IMR-90 (cell line): ENCODE results near the gene NUP210L. TPM values are rescaled to one million over a fixed set of nuclear protein-coding genes. Genes with fewer than 3 reads are reported as not detected.

Experiments used
- ATAC-seq: fragments of 200-7000 bp; cut with Tn5 transposase; 2 replicates; pipeline ENCODE4 v1.9.1; 2020; ENCODE audit warnings: low read depth, mild to moderate bottlenecking, moderate library complexity
- BruUV-seq: library from RNA; stranded (reverse); fragments of 400-500 nt; replicated peaks from 2 replicates; lab custom pipeline; 2021; lab: Mats Ljungman, UMichigan
- CTCF ChIA-PET: fragments of 300-600 bp; formaldehyde crosslinking; extraction: SDS; loops from one replicate; lab custom pipeline; 2021; ENCODE audit warnings: antibody characterized with exemption; lab: Yijun Ruan, JAX
- POLR2A ChIA-PET: fragments of 300-600 bp; sonication (Branson Sonifier 250); formaldehyde crosslinking; loops from one replicate; lab custom pipeline; 2022; ENCODE audit warnings: antibody characterized with exemption; ENCODE audit not compliant: unreplicated experiment; lab: Charles Lee
- DNase-seq: peaks from one replicate; pipeline ENCODE4 v3.0.0; 2013
- H2AFZ ChIP-seq: replicated peaks from 2 replicates; pipeline ENCODE3; 2013; ENCODE audit warnings: low read length, mild to moderate bottlenecking; ENCODE audit not compliant: poor library complexity
- H2AK5ac ChIP-seq: 2 replicates; pipeline ENCODE4 v1.6.1; 2013; ENCODE audit warnings: low read depth, low read length, inconsistent platforms
- H2AK9ac ChIP-seq: replicated peaks from 2 replicates; pipeline ENCODE3; 2013; ENCODE audit warnings: mild to moderate bottlenecking, low read depth, low read length, moderate library complexity; ENCODE audit not compliant: poor library complexity
- H2BK120ac ChIP-seq: 2 replicates; pipeline ENCODE4 v1.6.1; 2013; ENCODE audit warnings: low read depth, low read length, inconsistent platforms
- H2BK15ac ChIP-seq: 3 replicates; pipeline ENCODE4 v1.6.1; 2013; ENCODE audit warnings: low read depth, low read length, inconsistent platforms
- H2BK20ac ChIP-seq: 2 replicates; pipeline ENCODE4 v1.6.1; 2013; ENCODE audit warnings: low read depth, mild to moderate bottlenecking, inconsistent platforms, low read length, moderate library complexity
- H2BK5ac ChIP-seq: 2 replicates; pipeline ENCODE4 v1.6.1; 2013; ENCODE audit warnings: mild to moderate bottlenecking, low read depth, low read length, inconsistent platforms; ENCODE audit not compliant: poor library complexity, severe bottlenecking
- H3K14ac ChIP-seq: replicated peaks from 2 replicates; pipeline ENCODE4 v1.6.1; 2013; ENCODE audit warnings: low read depth, low read length, inconsistent platforms
- H3K18ac ChIP-seq: 2 replicates; pipeline ENCODE4 v1.6.1; 2013; ENCODE audit warnings: low read depth, low read length, control low read depth
- H3K23ac ChIP-seq: 2 replicates; pipeline ENCODE4 v1.6.1; 2013; ENCODE audit warnings: low read depth, low read length, inconsistent platforms
- H3K27ac ChIP-seq: 2 replicates; pipeline ENCODE4 v1.5.1; 2013; ENCODE audit warnings: mild to moderate bottlenecking, control low read depth, low read length; ENCODE audit not compliant: insufficient read depth
- H3K27me3 ChIP-seq: 2 replicates; pipeline ENCODE4 v1.6.1; 2013; ENCODE audit warnings: low read length; ENCODE audit not compliant: control insufficient read depth, insufficient read depth
- H3K36me3 ChIP-seq: 2 replicates; pipeline ENCODE4 v1.6.1; 2013; ENCODE audit warnings: low read length, mixed read lengths; ENCODE audit not compliant: control insufficient read depth, insufficient read depth
- H3K4ac ChIP-seq: 2 replicates; pipeline ENCODE4 v1.6.1; 2013; ENCODE audit warnings: low read depth, low read length, inconsistent platforms
- H3K4me1 ChIP-seq: 2 replicates; pipeline ENCODE4 v1.6.1; 2013; ENCODE audit warnings: low read length, mixed read lengths; ENCODE audit not compliant: control insufficient read depth, insufficient read depth
- H3K4me2 ChIP-seq: 2 replicates; pipeline ENCODE4 v1.6.1; 2013; ENCODE audit warnings: low read depth, mild to moderate bottlenecking, control low read depth, low read length, moderate library complexity
- H3K4me3 ChIP-seq: 2 replicates; pipeline ENCODE4 v1.5.1; 2013; ENCODE audit warnings: low read depth, mild to moderate bottlenecking, control low read depth, low read length, moderate library complexity; ENCODE audit not compliant: insufficient read depth
- H3K56ac ChIP-seq: 2 replicates; pipeline ENCODE4 v1.6.1; 2013; ENCODE audit warnings: low read length, inconsistent platforms; ENCODE audit not compliant: insufficient read depth; ENCODE audit errors: extremely low read depth
- H3K79me1 ChIP-seq, 2 experiments: 2 replicates each; pipeline ENCODE4 v1.6.1; 2013; ENCODE audit warnings: low read length in 2 of 2, inconsistent platforms in 1 of 2, low read depth in 1 of 2
- H3K9ac ChIP-seq: 2 replicates; pipeline ENCODE4 v1.6.1; 2013; ENCODE audit warnings: low read depth, low read length, control low read depth
- H3K9me1 ChIP-seq: 2 replicates; pipeline ENCODE4 v1.6.1; 2013; ENCODE audit warnings: low read length, inconsistent platforms; ENCODE audit not compliant: insufficient read depth
- H3K9me3 ChIP-seq: 2 replicates; pipeline ENCODE4 v1.6.1; 2013; ENCODE audit warnings: low read length; ENCODE audit not compliant: control insufficient read depth, insufficient read depth
- H4K20me1 ChIP-seq: 2 replicates; pipeline ENCODE4 v1.6.1; 2013; ENCODE audit warnings: low read length, inconsistent platforms; ENCODE audit not compliant: insufficient read depth
- H4K5ac ChIP-seq: 2 replicates; pipeline ENCODE4 v1.6.1; 2013; ENCODE audit warnings: mild to moderate bottlenecking, low read depth, low read length, control low read depth
- H4K8ac ChIP-seq, 2 experiments: 2 replicates each; pipeline ENCODE4 v1.6.1; 2013; ENCODE audit warnings: low read depth in 2 of 2, low read length in 2 of 2, control low read depth in 1 of 2, inconsistent platforms in 1 of 2
- H4K91ac ChIP-seq: 2 replicates; pipeline ENCODE4 v1.6.1; 2013; ENCODE audit warnings: low read depth, low read length, inconsistent platforms; ENCODE audit not compliant: insufficient read depth
- BHLHE40 ChIP-seq: fragments of 150-350 bp; IDR thresholded peaks from 2 replicates; pipeline ENCODE4 v1.6.1; 2016; ENCODE audit warnings: mild to moderate bottlenecking, low read depth, low read length
- CEBPB ChIP-seq: IDR thresholded peaks from 2 replicates; pipeline ENCODE4 v1.6.1; 2012; ENCODE audit warnings: low read depth, low read length, improper control_type of control experiment
- CTCF ChIP-seq: conservative IDR thresholded peaks from 2 replicates; pipeline ENCODE4 v1.5.1; 2012; ENCODE audit warnings: mild to moderate bottlenecking, low read depth, low read length, improper control_type of control experiment
- ELK1 ChIP-seq: fragments of 150-350 bp; IDR thresholded peaks from 2 replicates; pipeline ENCODE4 v1.6.1; 2016; ENCODE audit warnings: low read depth, mild to moderate bottlenecking, low read length, moderate library complexity, borderline replicate concordance
- FOS ChIP-seq: fragments of 150-350 bp; IDR thresholded peaks from 2 replicates; pipeline ENCODE4 v1.6.1; 2016; ENCODE audit warnings: low read depth, low read length
- MAFK ChIP-seq: IDR thresholded peaks from 2 replicates; pipeline ENCODE4 v1.6.1; 2012; ENCODE audit warnings: low read depth, low read length, improper control_type of control experiment
- MAZ ChIP-seq: IDR thresholded peaks from 2 replicates; pipeline ENCODE4 v1.6.1; 2012; ENCODE audit warnings: low read depth, mild to moderate bottlenecking, low read length, improper control_type of control experiment, moderate library complexity, borderline replicate concordance
- MXI1 ChIP-seq: IDR thresholded peaks from 2 replicates; pipeline ENCODE4 v1.6.1; 2012; ENCODE audit warnings: low read depth, mild to moderate bottlenecking, low read length, moderate library complexity, borderline replicate concordance
- NFE2L2 ChIP-seq: fragments of 150-350 bp; IDR thresholded peaks from 2 replicates; pipeline ENCODE4 v1.6.1; 2016; ENCODE audit warnings: low read depth, mild to moderate bottlenecking, low read length
- POLR2A ChIP-seq: IDR thresholded peaks from 2 replicates; pipeline ENCODE4 v1.6.1; 2012; ENCODE audit warnings: mild to moderate bottlenecking, low read depth, low read length
- RAD21 ChIP-seq: IDR thresholded peaks from 2 replicates; pipeline ENCODE4 v1.6.1; 2012; ENCODE audit warnings: low read length, improper control_type of control experiment
- RCOR1 ChIP-seq: IDR thresholded peaks from 2 replicates; pipeline ENCODE4 v1.6.1; 2012; ENCODE audit warnings: mild to moderate bottlenecking, low read length, improper control_type of control experiment; ENCODE audit not compliant: insufficient replicate concordance
- RFX5 ChIP-seq: IDR thresholded peaks from 2 replicates; pipeline ENCODE4 v1.8.0; 2012; ENCODE audit warnings: low read depth, mild to moderate bottlenecking, low read length, moderate library complexity
- SMC3 ChIP-seq: fragments of 150-350 bp; IDR thresholded peaks from 2 replicates; pipeline ENCODE4 v1.6.1; 2016; ENCODE audit warnings: low read depth, mild to moderate bottlenecking, antibody characterized with exemption, low read length, moderate library complexity
- USF2 ChIP-seq: fragments of 150-350 bp; IDR thresholded peaks from 2 replicates; pipeline ENCODE4 v1.6.1; 2017; ENCODE audit warnings: mild to moderate bottlenecking, antibody characterized with exemption, low read length, low read depth
- WGBS, 2 experiments: methylation state at CpG; one replicate each; pipeline versions ENCODE4 v1.1.5 to v1.1.7; 2013; ENCODE audit warnings: missing lambda C conversion rate in 2 of 2; ENCODE audit not compliant: insufficient read length in 1 of 2; ENCODE audit errors: extremely low coverage in 2 of 2; 5-methylcytosine and 5-hydroxymethylcytosine counted together
- dilution Hi-C: fragments of 300-500 bp; cut with HindIII; formaldehyde crosslinking; loops from one replicate; pipeline ENCODE4 v1.14.3; 2018; ENCODE audit warnings: low sequenced_read_pairs; ENCODE audit not compliant: unreplicated experiment
- in situ Hi-C: fragments of 300-500 bp; cut with MboI; formaldehyde crosslinking; loops from 3 replicates; pipeline ENCODE4 v1.14.3; 2019; ENCODE audit warnings: low sequenced_read_pairs, inconsistent platforms, mixed read lengths
- intact Hi-C: fragments of 100-400 bp; cut with micrococcal nuclease; formaldehyde crosslinking; loops from 2 replicates; pipeline ENCODE4 v1.10.0; 2022
- polyA plus RNA-seq, 3 experiments: library from polyadenylated mRNA; depleted of rRNA; stranded (reverse); fragments of >200 nt; gene quantifications; 2 replicates each; pipeline ENCODE4 v1.2.3, GENCODE V29; 2012; ENCODE audit warnings: low replicate concordance in 1 of 3
- total RNA-seq: library from RNA; depleted of rRNA; stranded (reverse); fragments of >200 nt; gene quantifications from 2 replicates; pipeline ENCODE4 v1.2.3, GENCODE V29; 2012

NUP210L gene
- total and polyA plus RNA-seq, 2 of the 4 experiments (the other 2 are of a cell fraction) = under 0.01 to 0.02 TPM

GRCh38 chr1:154191990-154192461 is 37.2 kb upstream of the NUP210L start, which contains the start of gene TPM3:
Gene TPM3, minus strand, starts transcription at chr1:154192100. Its CDS starts 82 bp downstream, at chr1:154192018.
- no peak within 1 kb of the TSS for H3K27ac ChIP-seq
- CTCF ChIA-PET = no interaction called here
- no peak within 1 kb of the TSS for H2AK5ac ChIP-seq
- peak within 1 kb of the TSS; percentile 66 for H3K14ac ChIP-seq
- dilution Hi-C loops = no loop called here
- H3K4me2 ChIP-seq = no peak within 1 kb of the TSS
- no peaks in the 10 kb centered on the region for H3K79me1 ChIP-seq
- intact Hi-C loops = no loop called here
- H4K5ac ChIP-seq = peak within 1 kb of the TSS; percentile 71
- WGBS, 2 experiments = no CpG with 5 or more reads among the region's 1 CpG
- TF ChIP-seq BHLHE40 (no peak), NFE2L2 (no peak), MAZ (no peak), CEBPB (no peak), RAD21 (no peak), MXI1 (no peak), RFX5 (no peak), RCOR1 (no peak), FOS (no peak), USF2 (no peak), CTCF (no peak), MAFK (no peak), SMC3 (no peak), POLR2A (no peak), ELK1 (no peak)
- peak within 1 kb of the TSS; percentile 8; the same call in 1 of the 2 replicates for H3K4ac ChIP-seq
- no peak within 1 kb of the TSS for H3K4me3 ChIP-seq
- peaks cover 4% of the 10 kb centered on the region for H3K4me1 ChIP-seq
- BruUV-seq = no TSS peak
- ATAC-seq (no peak), DNase-seq (no peak)
- H3K56ac ChIP-seq = no peak within 1 kb of the TSS
- no peak within 1 kb of the TSS for H3K9ac ChIP-seq
- no peak within 1 kb of the TSS for H2BK5ac ChIP-seq
- H4K8ac ChIP-seq = peak within 1 kb of the TSS in 1 of 2 experiments; percentile 22; a peak in 1 of 4 replicates
- no peaks in the 10 kb centered on the region for H3K9me3 ChIP-seq
- in situ Hi-C loops = no loop called here
- peak within 1 kb of the TSS; percentile 28 for H2AFZ ChIP-seq
- peak within 1 kb of the TSS; percentile 10; the same call in 1 of the 2 replicates for H4K91ac ChIP-seq
- H2BK15ac ChIP-seq = no peak within 1 kb of the TSS
- H3K18ac ChIP-seq = peak within 1 kb of the TSS; percentile 83
- H3K36me3 ChIP-seq = no peaks in the 10 kb centered on the region
- H3K27me3 ChIP-seq = peaks cover 27% of the 10 kb centered on the region
- H2BK120ac ChIP-seq = peak within 1 kb of the TSS; percentile 47
- H2AK9ac ChIP-seq = no peak within 1 kb of the TSS
- H4K20me1 ChIP-seq = no peaks in the 10 kb centered on the region
- peak within 1 kb of the TSS; percentile 1; the same call in 1 of the 2 replicates for H3K23ac ChIP-seq
- H3K9me1 ChIP-seq = no peaks in the 10 kb centered on the region
- POLR2A ChIA-PET = interaction anchor here (0.5 kb wide), 1 partner anchor 28 kb away, joined by 3 read pairs; the partner anchor contains the start of gene UBAP2L
- peak within 1 kb of the TSS; percentile 50; the same call in 1 of the 2 replicates for H2BK20ac ChIP-seq
